NCI-H82 treated with DMSO at 0.1 percent for 48 hours (cell line): Measurements from ENCODE around the gene SPTBN4.
"Not testable (repeated sequence)": the region's sequence is repeated elsewhere in the genome, so short reads cannot be mapped to it uniquely, and the experiment has no call there.

ENCODE experiments used
- DNase-seq: peaks from one replicate; lab custom pipeline; 2025; ENCODE audit not compliant: unreplicated experiment; lab: John Stamatoyannopoulos, UW

Gene SPTBN4

GRCh38 chr19:40528078-40528477 is 61.3 kb downstream of the SPTBN4 start:
- DNase-seq: no peak

GRCh38 chr19:40528533-40529092 is 61.8 kb downstream of the SPTBN4 start:
- DNase-seq: no peak

- peak; percentile 68 for DNase-seq
These were observed 62.5 kb downstream of the SPTBN4 start for GRCh38 chr19:40529093-40529954.

GRCh38 chr19:40530091-40530901 is 63.5 kb downstream of the SPTBN4 start:
- DNase-seq: no peak

GRCh38 chr19:40533508-40533907 is 66.7 kb downstream of the SPTBN4 start:
- DNase-seq: no peak

- no peak for DNase-seq
These were observed 67.3 kb downstream of the SPTBN4 start for GRCh38 chr19:40534148-40534547.

- DNase-seq: no peak
These were observed 72.3 kb downstream of the SPTBN4 start for GRCh38 chr19:40539070-40539469.

GRCh38 chr19:40542202-40542859 is 75.5 kb downstream of the SPTBN4 start:
- peak; percentile 97 for DNase-seq

- no peak for DNase-seq
These were observed 76.3 kb downstream of the SPTBN4 start for GRCh38 chr19:40543029-40543597.

GRCh38 chr19:40546153-40546841 is 79.5 kb downstream of the SPTBN4 start:
- not testable (repeated sequence) for DNase-seq

GRCh38 chr19:40547190-40547589 is 80.4 kb downstream of the SPTBN4 start:
- not testable (repeated sequence) for DNase-seq

GRCh38 chr19:40547836-40548235 is 81.0 kb downstream of the SPTBN4 start:
- no peak for DNase-seq

- peak; percentile 72 for DNase-seq
These were observed 82.4 kb downstream of the SPTBN4 start for GRCh38 chr19:40549007-40549708.

GRCh38 chr19:40550951-40551350 is 84.2 kb downstream of the SPTBN4 start:
- DNase-seq: peak; percentile 37

- no peak for DNase-seq
These were observed 86.0 kb downstream of the SPTBN4 start for GRCh38 chr19:40552848-40553247.

- DNase-seq: no peak
These were observed 87.4 kb downstream of the SPTBN4 start for GRCh38 chr19:40553885-40554857.

- DNase-seq: no peak
These were observed 89.3 kb downstream of the SPTBN4 start for GRCh38 chr19:40555978-40556689.
